SW480 (cell line): ENCODE data around the gene IFNAR1.
A peak's percentile ranks its signal among the peaks of the same experiment; 100 is the strongest.
"Not testable (repeated sequence)": the region's sequence is repeated elsewhere in the genome, so short reads cannot be mapped to it uniquely, and the experiment has no call there.

Source experiments
- DNase-seq: peaks from one replicate; pipeline ENCODE4 v3.0.0-alpha.2; 2016; ENCODE audit warnings: low spot score

Gene IFNAR1

DNA sequence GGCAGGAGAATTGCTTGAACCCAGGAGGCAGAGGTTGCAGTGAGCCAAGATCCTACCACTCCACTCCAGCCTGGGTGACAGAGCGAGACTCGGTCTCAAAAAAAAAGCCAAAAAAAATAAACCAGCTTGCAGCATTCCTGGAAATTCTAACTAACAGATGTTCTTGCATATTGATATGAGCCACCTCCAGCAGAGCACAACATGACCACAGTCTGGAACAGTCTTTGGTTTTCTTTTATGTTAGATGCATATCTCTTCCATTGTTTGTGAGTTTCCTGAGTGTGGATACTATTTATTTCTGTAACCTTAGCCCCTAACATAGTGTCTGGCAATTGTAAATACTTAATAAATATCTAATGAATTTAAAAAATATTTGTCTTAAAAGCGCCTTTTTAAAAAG, 23.9 kb downstream of the IFNAR1 start:
- DNase-seq, result no peak

DNA sequence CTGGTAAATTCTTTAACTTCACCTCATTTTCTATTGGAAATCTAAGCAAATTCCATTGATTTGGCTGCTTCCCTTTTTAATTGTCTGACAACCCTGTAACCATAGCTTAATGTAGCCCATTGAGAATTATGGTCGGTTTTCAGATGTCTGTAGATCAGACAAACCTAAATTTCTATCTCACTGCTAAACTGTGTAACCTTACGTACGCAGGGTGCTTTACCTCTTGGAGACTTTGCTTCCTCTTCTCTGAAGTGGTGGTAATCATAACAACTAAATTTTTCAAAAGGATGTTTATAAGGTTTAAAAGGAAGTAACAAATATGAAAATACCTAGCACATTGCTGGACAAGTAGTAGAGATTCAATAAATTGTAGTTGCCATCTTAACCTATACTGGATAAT, 25.9 kb downstream of the IFNAR1 start:
- no peak for DNase-seq

DNA sequence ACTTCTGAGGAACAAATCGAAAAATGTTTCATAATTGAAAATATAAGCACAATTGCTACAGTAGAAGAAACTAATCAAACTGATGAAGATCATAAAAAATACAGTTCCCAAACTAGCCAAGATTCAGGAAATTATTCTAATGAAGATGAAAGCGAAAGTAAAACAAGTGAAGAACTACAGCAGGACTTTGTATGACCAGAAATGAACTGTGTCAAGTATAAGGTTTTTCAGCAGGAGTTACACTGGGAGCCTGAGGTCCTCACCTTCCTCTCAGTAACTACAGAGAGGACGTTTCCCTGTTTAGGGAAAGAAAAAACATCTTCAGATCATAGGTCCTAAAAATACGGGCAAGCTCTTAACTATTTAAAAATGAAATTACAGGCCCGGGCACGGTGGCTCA, 30.6 kb downstream of the IFNAR1 start:
- DNase-seq, result no peak

DNA sequence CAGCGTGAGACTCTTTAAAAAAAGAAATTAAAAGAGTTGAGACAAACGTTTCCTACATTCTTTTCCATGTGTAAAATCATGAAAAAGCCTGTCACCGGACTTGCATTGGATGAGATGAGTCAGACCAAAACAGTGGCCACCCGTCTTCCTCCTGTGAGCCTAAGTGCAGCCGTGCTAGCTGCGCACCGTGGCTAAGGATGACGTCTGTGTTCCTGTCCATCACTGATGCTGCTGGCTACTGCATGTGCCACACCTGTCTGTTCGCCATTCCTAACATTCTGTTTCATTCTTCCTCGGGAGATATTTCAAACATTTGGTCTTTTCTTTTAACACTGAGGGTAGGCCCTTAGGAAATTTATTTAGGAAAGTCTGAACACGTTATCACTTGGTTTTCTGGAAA, 31.2 kb downstream of the IFNAR1 start:
- no peak for DNase-seq

DNA sequence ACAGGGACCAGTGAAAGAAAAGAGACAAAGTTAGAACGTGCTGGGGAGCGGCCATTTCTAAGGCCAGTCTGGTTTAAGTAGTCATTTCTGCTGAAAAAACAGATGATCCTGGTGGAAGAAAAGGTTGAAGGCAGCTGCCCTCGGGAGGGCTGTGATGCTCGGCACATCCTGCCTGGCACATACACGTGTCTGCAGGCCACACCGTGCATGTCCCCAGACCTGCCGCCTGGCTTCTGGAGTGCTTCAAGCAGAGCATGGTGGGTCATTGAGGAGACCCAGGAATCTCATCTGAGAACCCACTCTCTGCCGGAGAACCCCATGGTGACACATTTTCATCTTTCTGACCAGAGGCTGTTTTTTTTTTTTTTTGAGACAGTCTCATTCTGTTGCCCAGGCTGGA, 32.4 kb downstream of the IFNAR1 start:
- DNase-seq, result no peak

DNA sequence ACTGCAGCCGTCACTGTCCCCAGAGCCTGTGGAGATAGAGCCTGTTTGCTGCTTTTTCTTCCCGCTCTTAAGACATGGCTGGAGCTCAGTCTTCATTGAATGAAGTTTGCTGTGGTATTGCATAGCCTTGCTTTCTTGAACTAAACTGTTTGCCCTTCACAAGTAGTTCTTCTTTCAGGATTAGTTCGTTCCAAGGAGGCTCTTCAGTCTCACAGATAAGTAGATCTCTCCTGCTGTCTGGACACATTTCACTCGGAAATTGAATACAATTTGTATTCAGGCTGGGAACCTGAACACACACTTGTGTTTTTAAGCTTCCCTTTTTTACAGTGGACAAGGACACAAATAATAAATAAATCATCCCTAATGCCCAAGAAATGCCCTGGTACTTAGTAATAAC, 34.7 kb downstream of the IFNAR1 start:
- no peak for DNase-seq

DNA sequence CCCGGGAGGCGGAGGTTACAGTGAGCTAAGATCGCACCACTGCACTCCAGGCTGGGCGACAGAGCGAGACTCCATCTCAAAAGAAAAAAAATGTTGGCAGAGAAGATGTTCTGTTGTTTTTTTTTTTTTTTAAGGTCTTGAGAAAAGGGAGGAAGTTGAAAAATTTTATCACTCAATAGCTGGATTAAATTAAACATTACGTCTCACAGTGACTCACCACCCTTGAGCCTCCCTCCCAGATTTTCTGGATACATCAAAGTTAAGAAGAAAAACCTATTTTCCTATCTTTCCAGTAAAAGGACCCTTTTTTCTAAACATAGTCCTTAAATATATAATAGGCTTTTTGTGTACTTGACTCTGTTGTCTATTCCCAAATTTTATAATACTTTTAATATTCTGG, 35.5 kb downstream of the IFNAR1 start:
- DNase-seq, result no peak

DNA sequence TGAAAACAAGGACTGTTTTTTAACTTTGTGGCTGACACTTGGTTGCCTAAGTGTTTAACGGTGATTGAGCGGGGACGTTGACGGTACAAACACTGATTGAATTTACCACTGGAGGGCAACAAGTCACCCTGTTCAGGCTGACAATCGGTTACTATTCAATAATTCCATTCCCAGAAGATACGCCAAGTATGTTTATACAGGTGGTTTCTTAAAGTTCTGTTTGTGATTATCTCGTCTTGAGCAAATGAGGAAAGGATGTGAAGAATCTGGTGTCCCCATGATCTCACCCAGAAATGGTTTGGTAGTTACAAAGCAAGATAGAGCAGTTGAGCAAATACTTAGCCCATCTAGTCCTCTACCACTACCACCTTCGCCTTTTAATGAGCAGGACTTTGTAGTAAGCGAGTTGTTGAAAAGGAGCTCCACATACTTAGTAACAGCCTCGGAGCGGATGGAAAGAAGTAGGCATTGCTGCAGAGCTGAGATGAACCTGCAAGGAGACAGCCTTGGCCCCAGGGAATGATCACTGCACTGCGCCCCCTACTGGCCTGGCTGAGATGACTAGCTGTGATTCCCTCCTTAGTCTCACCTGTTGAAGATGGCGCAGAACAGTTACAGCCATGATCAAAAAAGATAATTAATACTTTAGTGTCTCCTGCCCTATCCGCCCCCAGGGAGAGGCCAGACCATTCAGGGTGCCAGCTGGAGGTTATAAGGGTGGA, 36.3 kb downstream of the IFNAR1 start:
- peak; percentile 89 for DNase-seq

DNA sequence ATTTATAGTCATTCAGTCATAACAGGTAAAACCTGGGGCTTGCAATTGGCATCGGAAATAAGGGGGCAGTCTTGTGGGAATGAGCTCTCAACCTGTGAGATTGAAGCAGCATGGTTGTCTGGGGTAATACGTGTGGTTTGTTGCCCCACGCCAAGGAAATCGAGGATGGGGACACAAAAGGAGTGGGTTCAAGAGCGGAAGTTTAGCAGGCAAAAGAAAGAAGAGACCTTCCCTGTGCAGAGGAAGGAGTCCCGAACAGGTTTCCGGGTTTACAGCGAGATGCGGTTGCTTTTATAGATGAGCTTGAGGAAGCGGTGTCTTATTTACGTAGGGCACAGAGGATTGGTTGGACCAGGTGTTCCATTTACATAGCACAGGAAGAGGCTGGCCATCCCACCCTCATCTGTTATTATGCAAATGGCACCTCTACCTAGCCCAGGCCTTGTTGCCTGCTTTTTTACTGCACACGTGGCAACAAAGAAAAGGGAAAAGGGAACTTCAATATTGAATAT, 37.3 kb downstream of the IFNAR1 start:
- DNase-seq, result peak; percentile 77

DNA sequence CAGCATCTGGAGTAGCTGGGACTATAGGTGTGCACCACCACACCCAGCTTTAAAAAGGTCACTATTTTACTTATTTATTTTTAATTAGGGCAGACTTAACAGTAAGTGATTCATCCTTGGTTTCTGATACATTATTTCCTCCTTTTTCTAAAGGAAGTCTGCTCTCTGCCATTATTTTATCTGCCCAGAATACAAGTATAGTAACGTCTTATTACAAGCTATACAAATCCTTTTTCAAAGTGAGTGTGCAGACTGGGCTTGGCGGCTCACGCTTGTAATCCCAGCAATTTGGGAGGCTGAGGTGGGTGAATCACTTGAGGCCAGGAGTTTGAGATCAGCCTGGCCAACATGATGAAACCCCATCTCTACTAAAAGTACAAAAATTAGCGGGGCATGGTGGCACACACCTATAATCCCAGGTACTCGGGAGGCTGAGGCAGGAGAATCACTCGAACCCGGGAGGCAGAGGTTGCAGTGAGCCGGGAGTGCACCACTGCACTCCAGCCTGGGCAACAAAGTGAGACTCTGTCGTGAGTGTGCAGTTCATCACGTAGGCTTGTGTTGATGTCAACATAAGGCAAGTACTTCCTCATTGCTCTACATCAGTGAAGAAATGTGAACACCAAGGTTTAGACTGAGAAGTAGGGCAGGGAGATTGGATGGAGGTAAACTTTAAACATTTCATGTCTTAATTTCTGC, 39.3 kb downstream of the IFNAR1 start:
- DNase-seq, result not testable (repeated sequence)

DNA sequence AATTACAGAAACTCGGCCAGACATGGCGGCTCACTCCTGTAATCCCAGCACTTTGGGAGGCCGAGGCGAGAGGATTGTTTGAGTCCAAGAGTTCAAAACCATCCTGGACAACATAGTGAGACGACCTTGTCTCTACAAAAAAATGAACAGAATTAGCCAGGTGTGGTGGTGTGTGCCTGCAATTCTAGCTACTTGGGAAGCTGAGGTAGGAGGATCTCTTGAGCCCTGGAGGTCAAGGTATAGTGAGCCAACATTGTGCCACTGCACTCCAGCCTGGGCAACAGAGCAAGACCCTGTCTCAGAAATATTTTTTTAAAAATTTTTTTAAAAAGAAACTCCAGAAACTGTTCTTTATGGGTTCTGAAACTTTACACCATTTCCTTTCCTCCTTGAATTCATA, 40.1 kb downstream of the IFNAR1 start:
- no peak for DNase-seq

DNA sequence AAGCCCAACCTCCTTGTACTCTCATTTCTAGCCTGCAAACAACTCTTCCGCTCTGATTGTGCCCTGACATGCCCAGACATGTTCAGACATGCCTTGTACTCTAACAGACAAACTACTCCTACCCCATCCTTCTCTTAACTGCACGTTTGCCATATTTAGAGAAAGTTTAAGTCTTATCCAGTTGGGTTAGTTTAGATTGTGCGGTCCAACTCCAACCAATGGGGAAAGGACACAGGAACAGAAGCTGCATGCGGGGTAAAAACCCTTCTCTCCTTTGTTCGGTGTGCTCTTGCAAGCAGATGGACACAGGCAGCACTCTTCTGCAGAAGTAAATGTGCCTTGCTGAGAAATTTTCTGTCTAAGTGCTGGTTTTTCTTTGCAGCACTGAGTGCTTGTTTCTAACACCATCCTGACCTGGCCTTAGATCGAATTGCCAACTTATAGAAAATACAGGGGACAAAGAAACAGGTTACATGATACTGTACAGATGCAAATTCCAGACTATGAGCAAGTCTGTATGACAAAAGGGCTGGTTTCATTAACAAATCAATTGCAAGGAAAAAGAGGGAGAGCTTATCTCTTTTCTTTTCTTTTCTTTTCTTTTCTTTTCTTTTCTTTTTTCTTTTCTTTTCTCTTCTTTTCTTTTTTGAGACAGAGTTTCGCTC, 42.7 kb downstream of the IFNAR1 start:
- no peak for DNase-seq

DNA sequence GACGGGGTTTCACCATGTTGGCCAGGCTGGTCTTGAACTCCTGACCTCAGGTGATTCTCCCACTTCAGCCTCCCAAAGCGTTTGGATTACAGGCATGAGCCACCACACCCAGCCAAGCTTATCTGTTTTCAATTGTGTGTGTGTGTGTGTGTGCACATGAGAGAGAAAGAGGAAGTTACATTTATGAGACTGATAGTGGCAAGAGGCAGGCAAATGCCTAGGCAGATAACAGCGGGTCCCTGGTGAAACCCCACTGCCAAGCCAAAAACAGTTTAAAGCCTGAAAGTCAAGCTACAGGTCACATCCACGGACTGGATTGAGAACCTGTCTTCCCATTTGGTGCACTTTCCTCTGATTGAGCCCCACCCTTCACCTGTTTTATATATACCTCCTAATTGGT, 43.4 kb downstream of the IFNAR1 start:
- no peak for DNase-seq

DNA sequence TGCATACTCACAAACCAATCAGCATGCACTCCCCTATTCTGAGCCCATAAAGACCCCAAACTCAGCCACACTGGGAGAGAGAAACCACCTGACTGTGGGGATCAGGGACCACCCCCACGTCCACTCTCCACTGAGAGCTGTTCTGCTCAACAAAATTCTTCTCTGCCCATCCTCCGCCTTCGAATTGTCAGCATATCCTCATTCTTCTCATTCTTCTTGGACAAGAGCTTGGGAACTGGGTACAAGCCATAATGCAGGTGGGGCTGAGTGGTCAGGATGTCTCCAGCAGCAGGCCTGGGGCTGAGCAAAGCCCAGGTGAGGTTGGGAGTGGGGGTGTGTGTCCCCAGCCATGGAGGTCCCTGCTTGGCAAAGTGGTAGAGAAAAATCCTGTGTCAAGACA, 43.8 kb downstream of the IFNAR1 start:
- no peak for DNase-seq

DNA sequence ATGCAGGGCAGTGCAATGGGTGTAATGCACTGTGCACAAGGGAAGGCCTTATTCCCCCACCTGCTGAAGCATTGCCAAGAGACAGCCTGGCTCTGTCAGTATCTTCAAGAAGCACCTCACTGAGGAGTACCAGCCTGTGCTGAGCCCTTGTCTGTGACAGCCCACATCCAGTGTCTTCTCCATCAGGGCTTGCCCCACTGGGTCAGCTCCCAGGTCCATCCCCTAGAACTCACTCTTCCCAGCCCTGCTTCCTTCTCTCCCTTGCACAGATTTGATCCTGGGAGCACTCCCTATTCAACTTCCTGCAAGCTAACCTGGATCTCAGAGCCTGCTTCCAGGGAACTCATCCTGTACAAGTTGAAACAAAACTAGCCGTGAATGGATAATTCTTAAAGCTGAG, 44.8 kb downstream of the IFNAR1 start:
- DNase-seq, result no peak

DNA sequence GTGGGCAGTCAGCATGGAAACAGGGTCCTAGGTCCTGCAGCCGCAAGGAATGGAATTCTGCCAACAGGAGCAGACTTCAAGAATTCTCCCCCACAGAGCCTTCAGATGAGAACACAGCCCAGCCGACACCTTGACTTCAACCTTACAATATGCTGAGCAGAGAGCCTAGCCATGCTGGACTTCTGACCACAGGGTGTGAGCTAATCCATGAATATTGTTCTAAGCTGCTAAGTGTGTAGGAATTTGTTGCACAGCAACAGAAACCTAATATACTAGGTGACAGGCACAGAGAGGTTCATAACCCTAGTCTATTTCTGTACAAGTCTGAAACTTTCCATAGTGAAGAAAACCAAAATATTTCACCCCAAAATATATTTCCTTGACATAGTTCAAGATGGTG, 45.5 kb downstream of the IFNAR1 start:
- DNase-seq, result no peak

DNA sequence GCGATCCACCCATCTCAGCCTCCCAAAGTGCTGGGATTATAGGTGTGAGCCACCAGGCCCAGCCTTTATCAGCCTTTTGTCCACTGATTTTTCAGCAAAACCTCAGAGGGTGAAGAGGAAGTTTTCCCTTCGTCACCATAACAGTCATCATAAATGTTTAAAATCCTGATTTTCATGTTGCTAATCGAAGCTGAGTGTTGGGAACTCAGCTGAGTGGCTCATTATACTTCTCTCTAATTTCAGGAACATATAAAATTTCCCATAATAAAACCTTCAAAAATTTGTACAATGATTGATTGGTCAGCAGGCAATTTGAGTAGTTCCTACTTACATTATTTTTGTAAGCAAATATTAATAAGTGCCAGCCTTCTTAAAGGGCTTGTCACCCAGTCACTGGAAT, 46.6 kb downstream of the IFNAR1 start:
- DNase-seq, result no peak

DNA sequence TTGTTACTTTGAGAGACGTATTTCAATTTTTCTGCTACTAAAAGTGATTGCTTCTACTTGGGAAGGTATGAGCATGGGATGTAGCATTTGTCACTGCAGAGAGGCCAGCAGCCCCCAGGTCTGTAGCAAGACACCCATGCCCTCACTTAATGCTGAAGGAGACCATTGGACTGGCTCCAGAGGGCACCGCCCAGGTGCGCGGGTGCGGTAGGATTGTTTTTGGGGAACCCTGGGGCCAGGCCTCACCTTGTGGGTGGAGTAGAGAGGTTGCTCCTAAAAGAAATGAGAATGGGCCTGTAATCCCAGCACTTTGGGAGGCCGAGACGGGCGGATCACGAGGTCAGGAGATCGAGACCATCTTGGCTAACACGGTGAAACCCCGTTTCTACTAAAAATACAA, 47.8 kb downstream of the IFNAR1 start:
- no peak for DNase-seq

DNA sequence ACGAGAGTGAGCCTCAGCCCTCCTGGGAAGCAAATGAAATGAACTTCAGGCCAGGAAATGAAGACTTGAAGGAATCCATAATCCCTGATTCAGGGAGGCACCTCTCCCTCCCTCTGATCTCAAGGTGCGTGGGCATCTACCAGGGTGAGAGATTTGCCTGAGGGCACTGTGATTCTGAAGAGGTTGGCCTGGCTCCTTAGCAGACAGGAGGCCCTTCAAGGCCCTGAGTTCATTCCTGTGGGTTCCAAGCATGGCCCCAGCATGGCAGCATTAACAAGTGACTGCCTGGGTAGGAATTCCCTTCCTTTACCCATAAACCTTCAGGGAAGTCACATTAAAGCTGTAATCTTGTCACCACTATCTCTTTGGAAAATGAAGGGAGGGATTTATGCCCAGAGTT, 48.7 kb downstream of the IFNAR1 start:
- no peak for DNase-seq

DNA sequence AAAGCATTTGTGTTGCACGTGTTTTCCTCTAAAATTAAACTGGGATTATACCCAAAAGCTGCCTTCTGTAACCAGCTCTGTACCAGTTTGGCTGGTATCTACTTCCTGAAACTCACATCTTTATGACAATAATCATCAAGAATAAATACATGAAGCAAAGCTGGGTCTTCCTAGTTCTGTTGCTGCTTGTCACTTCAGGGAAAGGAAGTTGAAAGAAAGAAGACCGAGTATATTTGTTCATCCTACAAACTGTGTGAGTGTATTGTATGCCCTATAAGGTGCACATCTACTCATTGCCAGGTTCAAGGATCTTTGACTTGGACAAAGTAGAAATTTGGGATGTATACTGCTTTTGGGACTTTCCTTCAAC, 49.3 kb downstream of the IFNAR1 start:
- DNase-seq, result no peak

DNA sequence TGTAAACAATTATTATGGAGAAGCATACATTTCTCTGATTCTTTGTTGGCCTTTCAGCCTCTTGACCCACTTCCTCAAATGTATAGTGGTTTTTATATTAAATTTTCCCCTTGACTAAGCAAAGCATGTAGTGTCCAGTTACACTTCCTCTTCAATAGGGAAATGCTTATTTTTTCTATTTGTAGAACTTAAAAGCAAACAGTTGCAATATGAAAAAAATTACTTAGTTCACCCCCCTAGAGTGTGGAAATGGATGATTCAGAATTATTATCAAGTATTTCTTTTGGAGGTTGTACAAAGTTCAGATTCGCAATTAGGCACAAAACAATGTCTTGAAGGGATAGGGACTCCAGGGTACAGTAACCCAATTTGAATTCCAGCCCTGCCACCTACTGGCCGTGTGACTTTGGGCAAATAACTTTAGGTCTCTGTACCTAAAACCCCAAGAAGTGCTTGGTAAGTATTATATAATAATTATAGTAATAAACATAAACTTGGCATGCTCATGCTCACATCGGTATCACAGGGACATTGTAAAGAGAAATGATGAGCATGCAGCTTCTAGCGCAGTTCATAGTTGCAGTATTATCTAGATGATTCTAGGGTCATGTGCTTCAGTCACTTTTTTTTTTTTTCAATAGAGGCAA, 49.8 kb downstream of the IFNAR1 start:
- DNase-seq, result peak; percentile 66

DNA sequence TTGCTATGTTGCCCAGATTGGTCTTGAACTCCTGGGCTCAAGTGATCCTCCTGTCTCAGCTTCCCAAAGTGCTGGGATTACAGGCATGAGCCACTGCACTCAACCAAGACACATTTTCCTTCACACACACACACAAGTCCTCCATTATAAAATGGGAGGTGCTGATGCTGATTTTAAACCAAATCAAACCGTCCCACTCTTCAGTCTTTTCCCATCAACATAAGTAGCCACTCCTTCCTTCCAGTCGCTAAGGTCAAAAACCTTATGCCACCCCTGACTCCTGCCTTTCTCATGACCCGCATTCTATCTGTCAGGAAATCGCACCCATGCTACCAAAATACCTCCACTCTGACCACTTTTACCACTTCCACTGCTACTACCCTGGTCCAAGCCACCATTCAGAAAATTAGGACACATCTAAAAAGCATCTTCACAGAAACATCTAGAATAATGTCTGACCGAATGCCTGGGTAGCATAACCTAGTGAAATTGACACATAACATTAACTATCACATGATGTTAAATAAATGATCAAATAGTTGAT, 50.4 kb downstream of the IFNAR1 start:
- DNase-seq, result no peak
